ENCODE measurements around the gene MKNK1. TPM values are rescaled to one million over a fixed set of nuclear protein-coding genes. Genes with fewer than 3 reads are reported as not detected.
A peak's percentile ranks its signal among the peaks of the same experiment; 100 is the strongest.

Gene MKNK1
- total RNA-seq, 4 donors from 2014 or later: 15.8 to 39.1 (median 27.4) TPM

- H3K27ac ChIP-seq: no peak overlapping the region
- no peak for TF ChIP-seq CTCF (IDR thresholded peaks at IDR 0.05)
- TF ChIP-seq EP300 (IDR thresholded peaks at IDR 0.05): no peak
- no peak for TF ChIP-seq POLR2A (IDR thresholded peaks at IDR 0.05)
- no peak for TF ChIP-seq POLR2AphosphoS5 (IDR thresholded peaks at IDR 0.05)
- no peaks in the 10 kb centered on the region for H3K27me3 ChIP-seq
- H3K36me3 ChIP-seq: peaks cover 42% of the 10 kb centered on the region
- 67% methylated on average over 5 of the region's 5 CpGs for WGBS
- no peak overlapping the region for H3K4me3 ChIP-seq
- no peaks in the 10 kb centered on the region for H3K9me3 ChIP-seq
- peaks cover 31% of the 10 kb centered on the region for H3K4me1 ChIP-seq
- peak in 1 of 2 donors; percentile 20 for DNase-seq (ENCODE audit: low spot score in 2 of 2)
Observed at GRCh38 chr1:46557403-46557802, 46.7 kb downstream of the MKNK1 start.

DNA sequence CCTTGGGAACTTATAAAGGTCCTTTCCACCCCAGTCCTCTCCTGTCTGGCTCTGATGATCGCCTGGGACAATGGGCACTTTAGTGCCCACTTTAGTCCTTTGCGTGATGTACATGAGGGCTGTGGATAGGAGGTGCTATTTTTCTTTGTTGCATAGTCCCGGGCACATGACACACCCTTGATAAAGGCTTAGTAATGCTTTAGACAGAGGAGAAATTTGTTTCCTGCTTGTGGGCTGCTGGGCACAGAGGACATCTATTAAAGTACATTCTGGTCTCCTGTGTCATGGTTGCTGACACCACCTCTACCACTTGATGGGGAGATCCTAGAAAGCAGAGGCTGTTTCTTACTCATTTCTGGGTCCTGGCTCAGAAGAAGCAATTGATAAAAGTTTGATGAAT, 47.2 kb downstream of the MKNK1 start:
- no peak for TF ChIP-seq POLR2A (IDR thresholded peaks at IDR 0.05)
- no peak for TF ChIP-seq EP300 (IDR thresholded peaks at IDR 0.05)
- no peak for TF ChIP-seq POLR2AphosphoS5 (IDR thresholded peaks at IDR 0.05)
- TF ChIP-seq CTCF (IDR thresholded peaks at IDR 0.05): no peak
- H3K4me3 ChIP-seq: no peak overlapping the region
- peaks cover 37% of the 10 kb centered on the region for H3K36me3 ChIP-seq
- no peaks in the 10 kb centered on the region for H3K27me3 ChIP-seq
- peak in 1 of 2 donors; percentile 38 for DNase-seq (ENCODE audit: low spot score in 2 of 2)
- no peaks in the 10 kb centered on the region for H3K9me3 ChIP-seq
- no peak overlapping the region for H3K27ac ChIP-seq
- H3K4me1 ChIP-seq: peaks cover 31% of the 10 kb centered on the region
- WGBS: 72% methylated on average over 3 of the region's 3 CpGs

DNA sequence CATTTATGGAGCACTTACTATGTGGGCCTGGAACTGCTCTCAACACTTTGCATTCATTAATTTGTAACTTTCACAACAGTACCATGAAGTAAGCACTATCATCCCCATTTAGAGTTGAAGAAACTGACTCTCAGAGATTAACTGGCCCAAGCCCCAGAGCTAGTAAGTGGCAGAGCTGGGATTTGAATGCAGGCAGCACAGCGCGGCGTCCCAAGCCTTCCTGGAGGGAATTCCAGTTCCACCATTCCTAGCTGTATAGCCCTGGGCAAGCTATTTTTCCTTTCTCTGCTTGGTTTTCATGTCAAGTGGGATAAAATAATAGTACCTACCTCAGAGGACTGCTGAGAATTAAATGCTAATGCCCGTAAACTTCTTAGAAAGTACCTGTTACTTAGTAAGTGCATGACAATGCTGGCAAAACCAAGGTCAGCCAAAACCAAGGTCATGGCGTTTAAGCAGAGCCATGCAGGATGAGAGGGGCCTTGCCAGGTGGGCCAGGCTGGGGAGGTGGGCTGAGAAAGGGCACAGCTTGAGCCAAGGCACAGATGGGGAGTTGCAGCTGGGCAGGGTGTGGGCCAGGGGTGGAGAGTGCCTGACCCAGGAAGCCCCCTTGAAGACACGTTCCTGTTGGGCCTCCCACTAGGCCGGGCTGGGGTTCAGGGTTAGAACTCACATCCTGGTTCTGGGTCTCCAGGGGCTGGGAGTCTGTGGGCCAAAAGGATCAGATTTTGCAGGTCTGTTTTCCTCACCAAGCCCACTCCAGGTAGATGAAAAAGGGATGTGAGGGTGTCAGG, 48.0 kb downstream of the MKNK1 start:
- Histone ChIP-seq H3K9me3 (no peaks in the 10 kb centered on the region), H3K4me3 (no peak overlapping the region), H3K4me1 (peaks cover 31% of the 10 kb centered on the region), H3K36me3 (peaks cover 29% of the 10 kb centered on the region), H3K27ac (no peak overlapping the region), H3K27me3 (peaks cover under 1% of the 10 kb centered on the region)
- TF ChIP-seq POLR2AphosphoS5 (IDR thresholded peaks at IDR 0.05) (no peak), POLR2A (IDR thresholded peaks at IDR 0.05) (no peak), EP300 (IDR thresholded peaks at IDR 0.05) (no peak), CTCF (IDR thresholded peaks at IDR 0.05) (no peak)
- WGBS: 87% methylated on average over 7 of the region's 7 CpGs
- peak in 1 of 2 donors; percentile 44 for DNase-seq (ENCODE audit: low spot score in 2 of 2)

GRCh38 chr1:46554597-46555381, 49.3 kb downstream of the MKNK1 start:
- Histone ChIP-seq H3K9me3 (no peaks in the 10 kb centered on the region), H3K4me3 (no peak overlapping the region), H3K27ac (no peak overlapping the region), H3K36me3 (peaks cover 17% of the 10 kb centered on the region), H3K4me1 (peaks cover 32% of the 10 kb centered on the region), H3K27me3 (peaks cover 9% of the 10 kb centered on the region)
- TF ChIP-seq POLR2A (IDR thresholded peaks at IDR 0.05) (no peak), EP300 (IDR thresholded peaks at IDR 0.05) (no peak), POLR2AphosphoS5 (IDR thresholded peaks at IDR 0.05) (no peak)
- peak in 1 of 2 donors; percentile 55 for DNase-seq (ENCODE audit: low spot score in 2 of 2)
- WGBS: 77% methylated on average over 6 of the region's 12 CpGs

DNA sequence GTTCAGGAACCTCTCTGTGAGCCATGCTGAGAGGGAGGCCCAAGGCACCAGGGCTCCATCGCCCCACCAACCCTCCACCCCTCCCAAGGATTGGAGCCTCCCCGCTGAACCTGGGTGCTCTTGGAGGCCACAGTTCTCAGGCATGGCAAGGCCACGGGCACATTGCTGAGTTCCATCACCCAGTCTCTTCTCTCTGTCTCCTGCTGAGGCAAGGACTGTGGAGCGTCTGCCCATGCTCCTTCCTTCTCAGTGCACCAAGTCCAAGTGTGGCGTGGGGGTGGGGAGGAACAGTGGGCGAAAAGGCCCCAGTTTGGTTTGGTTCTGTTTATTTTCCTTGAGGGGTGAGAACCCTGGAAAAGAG, 49.9 kb downstream of the MKNK1 start:
- TF ChIP-seq POLR2AphosphoS5 (IDR thresholded peaks at IDR 0.05) (no peak), EP300 (IDR thresholded peaks at IDR 0.05) (no peak), CTCF (IDR thresholded peaks at IDR 0.05) (no peak), POLR2A (IDR thresholded peaks at IDR 0.05) (no peak)
- WGBS: 92% methylated on average over 5 of the region's 6 CpGs
- peaks cover 31% of the 10 kb centered on the region for H3K4me1 ChIP-seq
- H3K27ac ChIP-seq: no peak overlapping the region
- peaks cover 9% of the 10 kb centered on the region for H3K27me3 ChIP-seq
- H3K4me3 ChIP-seq: no peak overlapping the region
- DNase-seq (ENCODE audit: low spot score in 2 of 2): no peak
- H3K36me3 ChIP-seq: peaks cover 12% of the 10 kb centered on the region
- H3K9me3 ChIP-seq: no peaks in the 10 kb centered on the region

Data from suprapubic skin (tissue), 4 donors.